ENCODE results near the gene EXOSC1. TPM values are rescaled to one million over a fixed set of nuclear protein-coding genes. Genes with fewer than 3 reads are reported as not detected.

EXOSC1 gene
- polyA plus RNA-seq, 1 of the 3 experiments (the other 2 are of a cell fraction) = 49.0 TPM

GRCh38 chr10:97399843-97400545 is 45.8 kb downstream of the EXOSC1 start (continued):
- TF ChIP-seq TCF12 (IDR thresholded peaks at IDR 0.05) (no peak; the same call in 1 of the 2 replicates), MXI1 (IDR thresholded peaks at IDR 0.05; ENCODE audit: low read depth, low read length) (peak; percentile 71), POLR2AphosphoS5 (IDR thresholded peaks at IDR 0.05; ENCODE audit: low read depth, low read length) (0 out of 2 replicates have a peak, but pooled peaks have one; percentile 18), ZBTB33 (IDR thresholded peaks at IDR 0.05; ENCODE audit: borderline replicate concordance, low read depth) (no peak), TAF1 (IDR thresholded peaks at IDR 0.05; ENCODE audit: borderline replicate concordance, low read depth, low read length) (no peak), EZH2phosphoT487 (IDR thresholded peaks at IDR 0.05; ENCODE audit: borderline replicate concordance, low read depth) (no peak), YY1 (IDR thresholded peaks at IDR 0.05; ENCODE audit: low read depth) (no peak), RCOR1 (IDR thresholded peaks at IDR 0.05; ENCODE audit: low read length) (no peak), ELF1 (IDR thresholded peaks at IDR 0.05) (no peak), FOXJ3 (CRISPR knock-in tag; IDR thresholded peaks at IDR 0.05) (no peak)

GRCh38 chr10:97396056-97396455 is 49.8 kb downstream of the EXOSC1 start:
- WGBS (ENCODE audit: low lambda C conversion rate) = 96% methylated on average over 4 of the region's 4 CpGs
- CTCF ChIA-PET = no interaction called here

More at GRCh38 chr10:97396056-97396455, 49.8 kb downstream of the EXOSC1 start:
- POLR2A ChIA-PET = no interaction called here
- Histone ChIP-seq H3K9me2 (no peaks in the 10 kb centered on the region), H3K4me1 (ENCODE audit: control insufficient read depth in 1 of 2, insufficient read depth in 2 of 2, low read depth in 1 of 2, low read length in 1 of 2) (peaks cover 0 to 3% of the 10 kb centered on the region in 2 experiments; a peak in 2 of 4 replicates), H3K4me3 (ENCODE audit: low read depth in 2 of 2, low read length in 1 of 2) (no peak overlapping the region), H3K27ac (ENCODE audit: low read depth in 2 of 2, low read length in 1 of 2) (no peak overlapping the region), H3K9me3 (no peaks in the 10 kb centered on the region), H3K79me2 (ENCODE audit: insufficient read depth) (peaks cover 40% of the 10 kb centered on the region), H2AFZ (ENCODE audit: low read depth) (no peak overlapping the region), H3K4me2 (no peak overlapping the region), H3K9ac (no peak overlapping the region), H3K27me3 (ENCODE audit: insufficient read depth) (no peaks in the 10 kb centered on the region), H3K36me3 (replicated peaks in 1 of 2; ENCODE audit: control insufficient read depth in 1 of 2, insufficient read depth in 2 of 2, low read length in 1 of 2) (peaks cover 18 to 55% of the 10 kb centered on the region in 2 experiments), H3F3A (replicated peaks; ENCODE audit: insufficient read depth) (peaks cover 7% of the 10 kb centered on the region), H4K20me1 (ENCODE audit: insufficient read depth) (no peaks in the 10 kb centered on the region)
- no peak for DNase-seq
- TF ChIP-seq TCF12 (IDR thresholded peaks at IDR 0.05) = no peak
- no peak for TF ChIP-seq EZH2phosphoT487 (IDR thresholded peaks at IDR 0.05; ENCODE audit: borderline replicate concordance, low read depth)
- TF ChIP-seq IRF3 (IDR thresholded peaks at IDR 0.05; ENCODE audit: low read depth, low read length) = no peak
- TF ChIP-seq CTCF (IDR thresholded peaks at IDR 0.05) = no peak
- no peak for TF ChIP-seq JUND (IDR thresholded peaks at IDR 0.05)
- TF ChIP-seq GATA2 (CRISPR knock-in tag; IDR thresholded peaks at IDR 0.05) = no peak
